Heart right ventricle (tissue), 16 donors: Measurements from ENCODE around the gene VPS13C. TPM values are rescaled to one million over a fixed set of nuclear protein-coding genes. Genes with fewer than 3 reads are reported as not detected.

Source experiments
- ATAC-seq, 8 donors: fragments of 200-7000 bp; cut with Tn5 transposase; one replicate each; pipeline ENCODE4 v1.9.1; 2020; ENCODE audit warnings: mild to moderate bottlenecking in 8 of 8, moderate library complexity in 8 of 8, moderate number of reproducible peaks in 1 of 8
- DNase-seq, 2 donors: peaks; one replicate each; pipeline ENCODE4 v3.0.0-alpha.2; 2020
- H3K27ac ChIP-seq, 10 donors: fragments of 200-600 bp; sonication (generic) in 2 of 10; one replicate each; pipeline versions ENCODE4 v1.5.0 to v1.8.0; 2020 to 2022; ENCODE audit warnings: mild to moderate bottlenecking in 3 of 10
- H3K27me3 ChIP-seq, 7 donors: fragments of 200-600 bp; one replicate each; pipeline ENCODE4 v1.8.0; 2021 to 2022; ENCODE audit warnings: mild to moderate bottlenecking in 2 of 7
- H3K36me3 ChIP-seq, 9 donors: fragments of 200-600 bp; sonication (generic) in 1 of 9; one replicate each; pipeline versions ENCODE4 v1.5.0 to v1.8.0; 2020 to 2022; ENCODE audit warnings: mild to moderate bottlenecking in 2 of 9
- H3K4me1 ChIP-seq, 9 donors: fragments of 200-600 bp; sonication (generic) in 1 of 9; one replicate each; pipeline versions ENCODE4 v1.5.0 to v1.8.0; 2020 to 2022; ENCODE audit warnings: mild to moderate bottlenecking in 4 of 9
- H3K4me3 ChIP-seq, 10 donors: fragments of 200-600 bp; sonication (generic) in 2 of 10; one replicate each; pipeline versions ENCODE4 v1.5.0 to v1.8.0; 2020 to 2022; ENCODE audit warnings: mild to moderate bottlenecking in 7 of 10, moderate library complexity in 2 of 10
- H3K9me3 ChIP-seq, 11 donors: fragments of 200-600 bp in 10 of 11; sonication (generic) in 2 of 11; one replicate each; pipeline versions ENCODE4 v1.5.0 to v1.8.0; 2013 to 2022; ENCODE audit warnings: mild to moderate bottlenecking in 2 of 11, control low read depth in 1 of 11, moderate library complexity in 1 of 11
- CTCF ChIP-seq, 9 donors: fragments of 200-600 bp; sonication (generic) in 2 of 9; IDR thresholded peaks; one replicate each; pipeline versions ENCODE4 v1.5.0 to v1.8.0; 2021 to 2022; ENCODE audit warnings: antibody characterized with exemption in 9 of 9, mild to moderate bottlenecking in 5 of 9, moderate library complexity in 1 of 9
- WGBS, 2 donors: extraction: QIAGEN DNeasy Blood & Tissue Kit; methylation state at CpG; one replicate each; pipeline ENCODE4 v1.1.7; 2013; ENCODE audit warnings: inconsistent platforms in 1 of 2; 5-methylcytosine and 5-hydroxymethylcytosine counted together
- intact Hi-C, 10 donors: fragments of 100-400 bp; cut with DNase I; formaldehyde crosslinking; loops; one replicate each; pipeline versions ENCODE4 v1.11.1 to v1.14.2; 2022
- polyA plus RNA-seq, 2 donors: library from polyadenylated mRNA; stranded (reverse); fragments of 200-250 nt; gene quantifications; one replicate each; pipeline ENCODE4 v1.2.3, GENCODE V29; 2013
- total RNA-seq, 10 donors: library from RNA; stranded (reverse); fragmentation: NEBNext Ultra II Directional in 3 of 10; extraction: Animal tissue kit (Norgen Biotek cat#: 25700) in 3 of 10; gene quantifications; one replicate each; pipeline versions ENCODE4 v1.2.1 to v1.2.4, GENCODE V29; 2021 to 2023
- donor health status: Arrhythmogenic right ventricular cardiomyopathy.
- donor health status: ischemic (EF 13 %, LVEDD 7.1; RV severe dilation, severe dysfunction).
- donor health status: healthy with polysubstance abuse.
- donor health status: DM: no; HTN: yes; CAD: no.
- donor health status: DM: no; HTN: no; CAD: no.
- donor health status: ischemic (EF 25% LVEDD 6.9; RV normal size, moderate dysfunction).
- donor health status: ischemic (EF 25% LVEDD 5.7; RV mildly dilated, moderate dysfunction).
- donor health status: healthy.
- donor health status: DM: yes; HTN: yes; CAD: no.
- donor health status: Ischemic cardiomyopathy.
- donor health status: ischemic (EF 35%, LVEDD 5.7; RV mildly dilated, moderate dysfunction).
- donor health status: nonischemic (EF 11% LVEDD 7.7; RV severe dilation, severe dysfunction).
- donor health status: DM: yes; HTN: yes; CAD: no.
- donor health status: PGD.
- donor health status: ischemic (EF 29% LVEDD 5.4; RV normal size, mild dysfunction).
- donor health status: nonischemic (EF 23%, LVEDD 6.1; RV moderate dilation, normal function).

Gene VPS13C
- total and polyA plus RNA-seq, 12 donors = 7.3 to 59.0 (median 39.6) TPM

DNA sequence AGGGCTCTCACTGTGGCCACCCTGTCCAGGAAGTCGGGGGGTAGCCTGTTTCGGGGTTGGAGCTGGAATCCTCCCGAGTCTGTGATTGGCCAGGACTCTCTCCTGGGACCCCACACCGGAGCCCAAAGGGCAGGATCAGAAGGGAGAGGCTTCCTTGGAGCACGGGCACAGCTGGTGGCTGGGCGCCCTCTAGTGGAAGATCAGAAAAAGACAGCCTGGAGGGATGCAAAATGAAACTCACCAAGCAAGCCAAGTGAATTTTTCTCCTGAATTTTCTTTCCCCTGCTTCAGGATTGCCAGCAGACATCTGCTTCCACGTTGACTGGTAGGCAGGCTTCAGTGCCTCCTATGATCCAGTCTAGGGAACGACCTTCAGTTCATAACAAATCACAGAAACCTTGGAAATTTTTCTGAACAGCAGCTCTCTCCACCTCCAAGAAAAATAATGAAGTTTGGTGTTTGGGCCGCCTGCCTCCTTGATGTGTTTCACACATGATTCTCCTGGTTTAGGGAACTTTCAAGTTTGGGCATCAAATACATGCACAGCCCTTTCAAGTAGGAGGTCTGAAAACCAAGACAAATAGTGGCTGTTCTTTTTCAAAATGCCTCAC lies 224.6 kb downstream of the VPS13C start:
- peaks cover 0 to 12% (median 3%) of the 10 kb centered on the region in 9 donors for H3K4me1 ChIP-seq
- intact Hi-C loops = loop anchor here in 7 of 10 donors (2.0 to 10.0 kb wide), 9 partner anchors 631 to 1331 kb away; no protein-coding TSS in a partner anchor
- peaks cover 0 to 13% (median 0%) of the 10 kb centered on the region in 7 donors for H3K27me3 ChIP-seq
- TF ChIP-seq CTCF (IDR thresholded peaks at IDR 0.05) = peak; percentile 86 to 96 (median 93)
- H3K27ac ChIP-seq = no peak overlapping the region
- no peaks in the 10 kb centered on the region for H3K9me3 ChIP-seq
- no peaks in the 10 kb centered on the region for H3K36me3 ChIP-seq
- WGBS, 2 donors = 6 to 8% methylated on average over 9 of the region's 9 CpGs
- DNase-seq (peak; percentile 35 to 60), ATAC-seq (peak; percentile 44 to 73 (median 62))
- no peak overlapping the region for H3K4me3 ChIP-seq

GRCh38 chr15:61835029-61835428 lies 225.2 kb downstream of the VPS13C start:
- H3K27ac ChIP-seq = no peak overlapping the region
- no peaks in the 10 kb centered on the region for H3K9me3 ChIP-seq
- 84 to 86% methylated on average over 9 of the region's 9 CpGs for WGBS, 2 donors
- no peak overlapping the region for H3K4me3 ChIP-seq
- H3K27me3 ChIP-seq = peaks cover 0 to 13% (median 0%) of the 10 kb centered on the region in 7 donors
- ATAC-seq (peak in 2 of 8 donors; percentile 14 to 36), DNase-seq (no peak)
- H3K4me1 ChIP-seq = peaks cover 0 to 12% (median 3%) of the 10 kb centered on the region in 9 donors
- H3K36me3 ChIP-seq = no peaks in the 10 kb centered on the region
- intact Hi-C loops = loop anchor here in 7 of 10 donors (2.0 to 10.0 kb wide), 9 partner anchors 630 to 1330 kb away; no protein-coding TSS in a partner anchor
- TF ChIP-seq CTCF (IDR thresholded peaks at IDR 0.05) = no peak

- intact Hi-C loops = loop anchor here in 9 of 10 donors (1.0 to 10.0 kb wide), 11 partner anchors 629 to 1329 kb away; no protein-coding TSS in a partner anchor
- no peak overlapping the region for H3K4me3 ChIP-seq
- peak; percentile 69 to 86 (median 76) for ATAC-seq
- H3K36me3 ChIP-seq = no peaks in the 10 kb centered on the region
- peak; percentile 94 to 99 (median 98) for TF ChIP-seq CTCF (IDR thresholded peaks at IDR 0.05)
- peaks cover 0 to 12% (median 3%) of the 10 kb centered on the region in 9 donors for H3K4me1 ChIP-seq
- no peaks in the 10 kb centered on the region for H3K9me3 ChIP-seq
- 25 to 29% methylated on average over 16 of the region's 16 CpGs for WGBS, 2 donors
- H3K27me3 ChIP-seq = peaks cover 0 to 13% (median 0%) of the 10 kb centered on the region in 7 donors
- no peak overlapping the region for H3K27ac ChIP-seq
- DNase-seq = peak; percentile 79 to 84
These were observed 226.1 kb downstream of the VPS13C start for GRCh38 chr15:61834076-61834697.

DNA sequence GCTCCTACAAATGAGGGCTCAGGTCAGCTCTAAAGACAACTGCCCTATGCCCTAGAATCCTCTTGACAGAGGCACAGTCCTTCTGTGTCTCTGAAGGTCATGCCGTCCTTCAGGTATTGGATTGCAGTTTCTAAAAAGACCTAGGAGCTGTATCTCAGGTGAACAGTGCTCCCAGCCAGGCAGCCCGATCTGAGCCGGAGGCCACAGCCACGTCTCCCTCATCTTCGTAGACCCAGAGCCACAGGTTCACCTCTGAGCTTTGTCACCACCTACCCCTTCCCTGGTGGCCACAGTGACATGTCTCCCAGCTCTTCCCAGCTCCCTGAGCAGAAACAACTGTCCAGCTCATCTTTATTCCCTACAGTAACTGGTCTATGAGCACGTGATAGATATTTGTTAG lies 228.0 kb downstream of the VPS13C start:
- no peaks in the 10 kb centered on the region for H3K36me3 ChIP-seq
- H3K9me3 ChIP-seq = no peaks in the 10 kb centered on the region
- H3K27me3 ChIP-seq = peaks cover 0 to 13% (median 0%) of the 10 kb centered on the region in 7 donors
- DNase-seq (no peak), ATAC-seq (no peak)
- no peak overlapping the region for H3K27ac ChIP-seq
- H3K4me3 ChIP-seq = no peak overlapping the region
- intact Hi-C loops = loop anchor here in 9 of 10 donors (5.0 to 10.0 kb wide), 8 partner anchors 627 to 1327 kb away; no protein-coding TSS in a partner anchor
- TF ChIP-seq CTCF (IDR thresholded peaks at IDR 0.05) = no peak
- peaks cover 0 to 12% (median 3%) of the 10 kb centered on the region in 9 donors for H3K4me1 ChIP-seq
- WGBS, 2 donors = 89 to 93% methylated on average over 6 of the region's 6 CpGs
